ENCODE data around the gene WDR20.

The WDR20 gene

GRCh38 chr14:102196039-102196901 lies 56.6 kb downstream of the WDR20 start:
- DNase-seq (ENCODE audit: low spot score): no peak
- no peak for FAIRE-seq

GRCh38 chr14:102196902-102197230 lies 57.2 kb downstream of the WDR20 start:
- DNase-seq (ENCODE audit: low spot score): no peak
- FAIRE-seq: no peak

- FAIRE-seq: no peak
Measured at GRCh38 chr14:102197317-102197853, 57.7 kb downstream of the WDR20 start.

GRCh38 chr14:102200690-102201352 lies 61.1 kb downstream of the WDR20 start:
- no peak for FAIRE-seq
- DNase-seq (ENCODE audit: low spot score): no peak

More at GRCh38 chr14:102197317-102197853, 57.7 kb downstream of the WDR20 start:
- no peak for DNase-seq (ENCODE audit: low spot score)

GRCh38 chr14:102201353-102201738 lies 61.6 kb downstream of the WDR20 start:
- FAIRE-seq: no peak
- DNase-seq (ENCODE audit: low spot score): no peak

GRCh38 chr14:102201776-102202175 lies 62.1 kb downstream of the WDR20 start:
- DNase-seq (ENCODE audit: low spot score) (no peak), FAIRE-seq (no peak)

- DNase-seq (ENCODE audit: low spot score) (no peak), FAIRE-seq (no peak)
Measured at GRCh38 chr14:102202944-102203343, 63.2 kb downstream of the WDR20 start.

GRCh38 chr14:102203382-102203781 lies 63.7 kb downstream of the WDR20 start:
- no peak for FAIRE-seq
- DNase-seq (ENCODE audit: low spot score): no peak

- FAIRE-seq: no peak
- no peak for DNase-seq (ENCODE audit: low spot score)
Measured at GRCh38 chr14:102205560-102205959, 65.9 kb downstream of the WDR20 start.

- DNase-seq (ENCODE audit: low spot score) (no peak), FAIRE-seq (no peak)
Measured at GRCh38 chr14:102206918-102207317, 67.2 kb downstream of the WDR20 start.

- DNase-seq (ENCODE audit: low spot score) (no peak), FAIRE-seq (no peak)
Measured at GRCh38 chr14:102207831-102208365, 68.2 kb downstream of the WDR20 start.

- DNase-seq (ENCODE audit: low spot score) (no peak), FAIRE-seq (no peak)
Measured at GRCh38 chr14:102208741-102209140, 69.0 kb downstream of the WDR20 start.

GRCh38 chr14:102209224-102209966 lies 69.7 kb downstream of the WDR20 start:
- no peak for FAIRE-seq
- DNase-seq (ENCODE audit: low spot score): no peak

- FAIRE-seq (no peak), DNase-seq (ENCODE audit: low spot score) (no peak)
Measured at GRCh38 chr14:102210421-102211042, 70.8 kb downstream of the WDR20 start.

- no peak for FAIRE-seq
Measured at GRCh38 chr14:102211240-102211639, 71.5 kb downstream of the WDR20 start.

GRCh38 chr14:102212356-102212755 lies 72.7 kb downstream of the WDR20 start:
- DNase-seq (ENCODE audit: low spot score) (no peak), FAIRE-seq (no peak)

More at GRCh38 chr14:102211240-102211639, 71.5 kb downstream of the WDR20 start:
- no peak for DNase-seq (ENCODE audit: low spot score)

GRCh38 chr14:102212845-102213244 lies 73.1 kb downstream of the WDR20 start:
- DNase-seq (ENCODE audit: low spot score) (no peak), FAIRE-seq (no peak)

GRCh38 chr14:102213470-102213869 lies 73.8 kb downstream of the WDR20 start:
- no peak for DNase-seq (ENCODE audit: low spot score)
- FAIRE-seq: no peak

- DNase-seq (ENCODE audit: low spot score): no peak
- FAIRE-seq: no peak
Measured at GRCh38 chr14:102213984-102214658, 74.4 kb downstream of the WDR20 start.

- no peak for FAIRE-seq
- no peak for DNase-seq (ENCODE audit: low spot score)
Measured at GRCh38 chr14:102215071-102215470, 75.4 kb downstream of the WDR20 start.
